MCF 10A (cell line): ENCODE measurements around the gene SLC7A9. TPM values are rescaled to one million over a fixed set of nuclear protein-coding genes. Genes with fewer than 3 reads are reported as not detected.

ENCODE experiments used
- BruUV-seq: library from RNA; stranded (reverse); fragments of 400-500 nt; replicated peaks from 2 replicates; lab custom pipeline; 2021; lab: Mats Ljungman, UMichigan
- CTCF ChIA-PET: fragments of 300-600 bp; sonication (Branson Sonifier 250); formaldehyde crosslinking; extraction: SDS; loops from one replicate; lab custom pipeline; 2021; ENCODE audit warnings: antibody characterized with exemption, inconsistent platforms; lab: Yijun Ruan, JAX
- POLR2A ChIA-PET: fragments of 300-600, 350-650 bp; sonication (Branson Sonifier 250); formaldehyde crosslinking; extraction: SDS; loops from one replicate; lab custom pipeline; 2020; ENCODE audit warnings: antibody characterized with exemption, inconsistent platforms; lab: Yijun Ruan, JAX
- DNase-seq: peaks from one replicate; pipeline ENCODE4 v3.0.0-alpha.2; 2018; ENCODE audit not compliant: unreplicated experiment
- H3K27ac Mint-ChIP-seq: one replicate; pipeline ENCODE4 v1.8.0; 2022; ENCODE audit warnings: mild to moderate bottlenecking, low read depth, mixed read lengths; ENCODE audit not compliant: unreplicated experiment
- H3K27me3 Mint-ChIP-seq: one replicate; pipeline ENCODE4 v1.8.0; 2022; ENCODE audit warnings: mixed read lengths; ENCODE audit not compliant: insufficient read depth, unreplicated experiment
- H3K36me3 Mint-ChIP-seq: one replicate; pipeline ENCODE4 v1.8.0; 2022; ENCODE audit warnings: mild to moderate bottlenecking, moderate library complexity, mixed read lengths; ENCODE audit not compliant: insufficient read depth, unreplicated experiment
- H3K4me1 Mint-ChIP-seq: one replicate; pipeline ENCODE4 v1.8.0; 2022; ENCODE audit warnings: mixed read lengths; ENCODE audit not compliant: insufficient read depth, unreplicated experiment
- H3K4me3 Mint-ChIP-seq: one replicate; pipeline ENCODE4 v1.8.0; 2022; ENCODE audit warnings: mild to moderate bottlenecking, moderate library complexity, mixed read lengths; ENCODE audit not compliant: unreplicated experiment
- H3K9me3 Mint-ChIP-seq: one replicate; pipeline ENCODE4 v1.8.0; 2022; ENCODE audit warnings: mixed read lengths; ENCODE audit not compliant: unreplicated experiment
- CTCF ChIP-seq: fragments of 200-600 bp; IDR thresholded peaks from one replicate; pipeline ENCODE4 v1.8.0; 2022; ENCODE audit warnings: antibody characterized with exemption, mild to moderate bottlenecking; ENCODE audit not compliant: unreplicated experiment
- intact Hi-C: fragments of 100-400 bp; cut with micrococcal nuclease; formaldehyde crosslinking; loops from 2 replicates; pipeline ENCODE4 v1.14.1; 2022
- total RNA-seq: library from RNA; stranded (reverse); gene quantifications from 2 replicates; pipeline ENCODE4 v1.2.3, GENCODE V29; 2022

SLC7A9 gene
- total RNA-seq, 1 experiment from 2014 or later = not detected

GRCh38 chr19:32861596-32861995 is 8.0 kb downstream of the SLC7A9 start:
- BruUV-seq = no TSS peak
- Mint-ChIP-seq H3K4me1 (no peaks in the 10 kb centered on the region), H3K36me3 (no peaks in the 10 kb centered on the region), H3K27ac (no peak overlapping the region), H3K4me3 (no peak overlapping the region), H3K27me3 (no peaks in the 10 kb centered on the region), H3K9me3 (no peaks in the 10 kb centered on the region)
- no peak for TF ChIP-seq CTCF
- intact Hi-C loops = no loop called here
- ChIA-PET POLR2A (no interaction called here), CTCF (no interaction called here)
- no peak for DNase-seq

- CTCF ChIA-PET = no interaction called here
- DNase-seq = no peak
- Mint-ChIP-seq H3K4me1 (no peaks in the 10 kb centered on the region), H3K27me3 (no peaks in the 10 kb centered on the region), H3K27ac (no peak overlapping the region), H3K36me3 (no peaks in the 10 kb centered on the region), H3K4me3 (no peak overlapping the region), H3K9me3 (no peaks in the 10 kb centered on the region)
- intact Hi-C loops = no loop called here
- no peak for TF ChIP-seq CTCF
- POLR2A ChIA-PET = no interaction called here
- BruUV-seq = no TSS peak
These were observed 10.0 kb downstream of the SLC7A9 start for GRCh38 chr19:32859591-32859990.

GRCh38 chr19:32858559-32858958 is 11.0 kb downstream of the SLC7A9 start:
- Mint-ChIP-seq H3K4me3 (no peak overlapping the region), H3K27me3 (no peaks in the 10 kb centered on the region), H3K4me1 (no peaks in the 10 kb centered on the region), H3K27ac (no peak overlapping the region), H3K9me3 (no peaks in the 10 kb centered on the region), H3K36me3 (no peaks in the 10 kb centered on the region)
- no peak for DNase-seq
- intact Hi-C loops = no loop called here
- no peak for TF ChIP-seq CTCF
- ChIA-PET CTCF (interaction anchor here (0.5 to 0.9 kb wide), 2 partner anchors 14 to 194 kb away, joined by 3 to 4 read pairs; no protein-coding TSS in a partner anchor), POLR2A (no interaction called here)
- no TSS peak for BruUV-seq

- H3K4me3 Mint-ChIP-seq = no peak overlapping the region
- no peaks in the 10 kb centered on the region for H3K27me3 Mint-ChIP-seq
- POLR2A ChIA-PET = no interaction called here
- H3K4me1 Mint-ChIP-seq = no peaks in the 10 kb centered on the region
- no peak overlapping the region for H3K27ac Mint-ChIP-seq
- no peak for DNase-seq
- TF ChIP-seq CTCF = no peak
- intact Hi-C loops = no loop called here
- H3K36me3 Mint-ChIP-seq = no peaks in the 10 kb centered on the region
- no TSS peak for BruUV-seq
- H3K9me3 Mint-ChIP-seq = no peaks in the 10 kb centered on the region
- CTCF ChIA-PET = interaction anchor here (0.9 kb wide), 1 partner anchor 15 kb away, joined by 3 read pairs; no protein-coding TSS in a partner anchor
These were observed 11.4 kb downstream of the SLC7A9 start for GRCh38 chr19:32858155-32858554.
